ENCODE results near the gene ASAP2. TPM values are rescaled to one million over a fixed set of nuclear protein-coding genes. Genes with fewer than 3 reads are reported as not detected.

Gene ASAP2
- 27.0 and 34.8 TPM in 2 replicates for total RNA-seq (2014; rRNA removed; shearing (Covaris generic))

GRCh38 chr2:9205963-9206948 lies at the start of gene ASAP2:
TSS of gene ASAP2 (plus strand) at chr2:9206812. CDS start at chr2:9207105, 293 bp downstream.
- DNase-seq (ENCODE audit: low spot score) = peak; percentile 87

GRCh38 chr2:9158786-9159779 lies 47.5 kb upstream of the ASAP2 start:
- DNase-seq (ENCODE audit: low spot score) = no peak

- no peak for DNase-seq (ENCODE audit: low spot score)
Observed at GRCh38 chr2:9160732-9161131, 45.9 kb upstream of the ASAP2 start.

GRCh38 chr2:9162841-9163240 lies 43.8 kb upstream of the ASAP2 start:
- no peak for DNase-seq (ENCODE audit: low spot score)

- DNase-seq (ENCODE audit: low spot score) = no peak
Observed at GRCh38 chr2:9163306-9164111, 43.1 kb upstream of the ASAP2 start.

- DNase-seq (ENCODE audit: low spot score) = no peak
Observed at GRCh38 chr2:9164112-9164608, 42.5 kb upstream of the ASAP2 start.

- DNase-seq (ENCODE audit: low spot score) = peak; percentile 58
Observed at GRCh38 chr2:9165625-9166024, 41.0 kb upstream of the ASAP2 start.

GRCh38 chr2:9166579-9167377 lies 39.8 kb upstream of the ASAP2 start:
- no peak for DNase-seq (ENCODE audit: low spot score)

GRCh38 chr2:9167718-9168657 lies 38.6 kb upstream of the ASAP2 start:
- DNase-seq (ENCODE audit: low spot score) = peak; percentile 62

GRCh38 chr2:9168821-9169221 lies 37.8 kb upstream of the ASAP2 start:
- DNase-seq (ENCODE audit: low spot score) = no peak

GRCh38 chr2:9169349-9170107 lies 37.1 kb upstream of the ASAP2 start:
- no peak for DNase-seq (ENCODE audit: low spot score)

GRCh38 chr2:9170458-9171130 lies 36.0 kb upstream of the ASAP2 start:
- DNase-seq (ENCODE audit: low spot score) = peak; percentile 96

GRCh38 chr2:9174771-9175437 lies 31.7 kb upstream of the ASAP2 start:
- peak; percentile 53 for DNase-seq (ENCODE audit: low spot score)

GRCh38 chr2:9178110-9178903 lies 28.3 kb upstream of the ASAP2 start:
- peak; percentile 77 for DNase-seq (ENCODE audit: low spot score)

- peak; percentile 74 for DNase-seq (ENCODE audit: low spot score)
Observed at GRCh38 chr2:9178904-9179571, 27.6 kb upstream of the ASAP2 start.
